Prostate gland (tissue), 2 donors: ENCODE measurements around the gene SLC17A1. TPM values are rescaled to one million over a fixed set of nuclear protein-coding genes. Genes with fewer than 3 reads are reported as not detected.

Experiments
- DNase-seq: peaks from one replicate; pipeline ENCODE4 v3.0.0-alpha.2; 2019; ENCODE audit warnings: low spot score
- H3K27ac ChIP-seq, 2 donors: fragments of 200-600 bp; sonication (generic); 2 replicates each; pipeline ENCODE4 v1.5.1; 2017 to 2019
- H3K27me3 ChIP-seq: fragments of 200-600 bp; sonication (generic); replicated peaks from 2 replicates; pipeline ENCODE4 v1.5.1; 2019; ENCODE audit not compliant: insufficient read depth
- H3K36me3 ChIP-seq, 2 donors: fragments of 200-600 bp; sonication (generic); 1 replicate in 1 of 2; 2 replicates in 1 of 2; pipeline versions ENCODE4 v1.5.1 to v1.8.1; 2017 to 2019
- H3K4me1 ChIP-seq: fragments of 200-600 bp; sonication (generic); replicated peaks from 2 replicates; pipeline ENCODE4 v1.5.1; 2019
- H3K4me3 ChIP-seq, 2 donors: fragments of 200-600 bp; sonication (generic); 2 replicates each; pipeline ENCODE4 v1.5.1; 2017 to 2019
- H3K9me3 ChIP-seq: fragments of 200-600 bp; sonication (generic); 2 replicates; pipeline ENCODE4 v1.5.1; 2017
- POLR2A ChIP-seq: fragments of 450-650 bp; IDR thresholded peaks from one replicate; pipeline ENCODE4 v1.6.1; 2016; ENCODE audit warnings: antibody characterized with exemption, mild to moderate bottlenecking
- POLR2AphosphoS5 ChIP-seq: sonication (generic); formaldehyde crosslinking; IDR thresholded peaks from one replicate; pipeline ENCODE4 v1.6.1; 2017; ENCODE audit warnings: antibody characterized with exemption
- WGBS: methylation state at CpG from one replicate; pipeline ENCODE4 v1.1.5; 2018; 5-methylcytosine and 5-hydroxymethylcytosine counted together
- intact Hi-C: fragments of 100-400 bp; cut with DNase I; formaldehyde crosslinking; loops from one replicate; pipeline ENCODE4 v1.14.2; 2022
- total RNA-seq, 2 donors: library from RNA; depleted of rRNA; stranded (reverse); fragments of >200 nt; gene quantifications; one replicate each; pipeline ENCODE4 v1.1.0, GENCODE V29; 2016
- TF ChIP-seq, protein P1 (sequence below), 4 experiments: fragments of 200-600 bp in 2 of 4; fragments of 450-650 bp in 2 of 4; sonication (generic) in 2 of 4; IDR thresholded peaks; 1 replicate in 3 of 4; 2 replicates in 1 of 4; pipeline ENCODE4 v1.5.1; 2016 to 2019; ENCODE audit warnings: antibody characterized with exemption in 4 of 4, mild to moderate bottlenecking in 2 of 4, moderate library complexity in 2 of 4

The SLC17A1 gene, protein sequence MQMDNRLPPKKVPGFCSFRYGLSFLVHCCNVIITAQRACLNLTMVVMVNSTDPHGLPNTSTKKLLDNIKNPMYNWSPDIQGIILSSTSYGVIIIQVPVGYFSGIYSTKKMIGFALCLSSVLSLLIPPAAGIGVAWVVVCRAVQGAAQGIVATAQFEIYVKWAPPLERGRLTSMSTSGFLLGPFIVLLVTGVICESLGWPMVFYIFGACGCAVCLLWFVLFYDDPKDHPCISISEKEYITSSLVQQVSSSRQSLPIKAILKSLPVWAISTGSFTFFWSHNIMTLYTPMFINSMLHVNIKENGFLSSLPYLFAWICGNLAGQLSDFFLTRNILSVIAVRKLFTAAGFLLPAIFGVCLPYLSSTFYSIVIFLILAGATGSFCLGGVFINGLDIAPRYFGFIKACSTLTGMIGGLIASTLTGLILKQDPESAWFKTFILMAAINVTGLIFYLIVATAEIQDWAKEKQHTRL
- total RNA-seq: under 1 TPM in 1 of 2 donors, not detected in 1; 0.51 TPM

DNA sequence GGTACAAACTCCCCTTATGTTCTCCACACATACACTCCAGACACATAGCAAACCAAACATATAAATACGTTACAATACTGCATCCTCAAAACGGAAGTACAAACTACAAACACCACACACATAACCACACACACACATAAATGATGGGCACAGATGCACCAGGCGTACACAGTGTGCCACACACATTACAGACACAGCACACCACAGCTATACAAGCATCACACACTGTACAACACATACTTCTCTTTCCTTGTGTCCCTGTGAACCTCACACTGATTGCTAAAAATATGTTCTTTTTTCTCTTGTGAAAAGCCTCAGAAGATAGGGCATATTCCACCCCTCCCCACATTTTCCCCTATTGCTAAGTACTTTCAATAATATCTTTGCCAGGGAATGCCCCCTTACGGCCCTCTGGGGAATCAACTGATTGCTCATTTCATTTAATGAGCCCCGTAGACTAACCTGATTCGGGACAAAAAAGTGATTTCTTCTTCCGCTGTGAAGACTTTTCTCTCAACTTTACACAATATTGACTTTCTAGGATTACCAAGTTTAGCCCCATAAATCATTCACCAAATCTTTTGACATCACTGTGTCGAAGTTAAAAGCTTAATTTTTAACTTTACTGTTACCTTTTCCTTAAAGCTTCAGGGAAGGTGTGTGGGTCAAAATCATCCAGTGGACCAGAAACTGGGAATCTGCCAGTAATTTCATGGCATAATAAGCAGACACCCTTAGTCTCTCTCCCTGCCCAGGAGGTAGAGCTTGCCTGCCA lies at the start of gene SLC17A1:
Gene SLC17A1, minus strand, starts transcription at position 521 of the 775 bp plus-strand sequence. CDS start 1,495 bp downstream, outside the sequence.
- Histone ChIP-seq H3K4me1 (no peaks in the 10 kb centered on the region), H3K36me3 (no peaks in the 10 kb centered on the region), H3K27ac (no peak within 1 kb of the TSS), H3K9me3 (no peaks in the 10 kb centered on the region), H3K4me3 (no peak within 1 kb of the TSS), H3K27me3 (no peaks in the 10 kb centered on the region)
- DNase-seq: no peak
- intact Hi-C loops: no loop called here
- 39% methylated on average over 8 of the region's 8 CpGs for WGBS
- no peak for TF ChIP-seq POLR2AphosphoS5
- TF ChIP-seq, protein P1, sequence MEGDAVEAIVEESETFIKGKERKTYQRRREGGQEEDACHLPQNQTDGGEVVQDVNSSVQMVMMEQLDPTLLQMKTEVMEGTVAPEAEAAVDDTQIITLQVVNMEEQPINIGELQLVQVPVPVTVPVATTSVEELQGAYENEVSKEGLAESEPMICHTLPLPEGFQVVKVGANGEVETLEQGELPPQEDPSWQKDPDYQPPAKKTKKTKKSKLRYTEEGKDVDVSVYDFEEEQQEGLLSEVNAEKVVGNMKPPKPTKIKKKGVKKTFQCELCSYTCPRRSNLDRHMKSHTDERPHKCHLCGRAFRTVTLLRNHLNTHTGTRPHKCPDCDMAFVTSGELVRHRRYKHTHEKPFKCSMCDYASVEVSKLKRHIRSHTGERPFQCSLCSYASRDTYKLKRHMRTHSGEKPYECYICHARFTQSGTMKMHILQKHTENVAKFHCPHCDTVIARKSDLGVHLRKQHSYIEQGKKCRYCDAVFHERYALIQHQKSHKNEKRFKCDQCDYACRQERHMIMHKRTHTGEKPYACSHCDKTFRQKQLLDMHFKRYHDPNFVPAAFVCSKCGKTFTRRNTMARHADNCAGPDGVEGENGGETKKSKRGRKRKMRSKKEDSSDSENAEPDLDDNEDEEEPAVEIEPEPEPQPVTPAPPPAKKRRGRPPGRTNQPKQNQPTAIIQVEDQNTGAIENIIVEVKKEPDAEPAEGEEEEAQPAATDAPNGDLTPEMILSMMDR (IDR thresholded peaks at IDR 0.05): no peak
- TF ChIP-seq POLR2A: no peak

DNA sequence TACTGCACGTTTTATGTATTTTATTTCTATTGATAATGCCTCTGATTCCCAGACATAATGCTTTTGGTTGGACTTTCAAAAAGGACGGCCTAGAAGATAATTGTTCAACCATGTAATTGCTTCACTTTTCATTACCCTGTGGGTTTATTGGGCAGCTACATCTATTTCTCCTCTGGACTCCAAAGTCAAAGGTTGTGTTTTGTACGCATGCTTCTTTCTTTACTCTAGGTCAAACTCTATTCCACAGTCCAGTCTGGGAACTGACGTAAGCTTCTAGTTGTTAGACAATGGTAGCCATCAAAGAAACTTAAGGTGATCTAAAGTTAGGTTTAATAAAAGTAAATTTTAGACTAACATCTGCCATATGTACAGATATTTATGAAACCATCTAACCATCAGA lies 48.7 kb upstream of the SLC17A1 start:
- 94% methylated on average over 4 of the region's 4 CpGs for WGBS
- no peak for DNase-seq
- TF ChIP-seq POLR2A: no peak
- TF ChIP-seq POLR2AphosphoS5: no peak
- TF ChIP-seq, protein P1 (IDR thresholded peaks at IDR 0.05): no peak
- no peaks in the 10 kb centered on the region for H3K4me1 ChIP-seq
- no peaks in the 10 kb centered on the region for H3K27me3 ChIP-seq
- H3K36me3 ChIP-seq: no peaks in the 10 kb centered on the region
- H3K27ac ChIP-seq: no peak overlapping the region
- intact Hi-C loops: no loop called here
- no peak overlapping the region for H3K4me3 ChIP-seq
- no peaks in the 10 kb centered on the region for H3K9me3 ChIP-seq

DNA sequence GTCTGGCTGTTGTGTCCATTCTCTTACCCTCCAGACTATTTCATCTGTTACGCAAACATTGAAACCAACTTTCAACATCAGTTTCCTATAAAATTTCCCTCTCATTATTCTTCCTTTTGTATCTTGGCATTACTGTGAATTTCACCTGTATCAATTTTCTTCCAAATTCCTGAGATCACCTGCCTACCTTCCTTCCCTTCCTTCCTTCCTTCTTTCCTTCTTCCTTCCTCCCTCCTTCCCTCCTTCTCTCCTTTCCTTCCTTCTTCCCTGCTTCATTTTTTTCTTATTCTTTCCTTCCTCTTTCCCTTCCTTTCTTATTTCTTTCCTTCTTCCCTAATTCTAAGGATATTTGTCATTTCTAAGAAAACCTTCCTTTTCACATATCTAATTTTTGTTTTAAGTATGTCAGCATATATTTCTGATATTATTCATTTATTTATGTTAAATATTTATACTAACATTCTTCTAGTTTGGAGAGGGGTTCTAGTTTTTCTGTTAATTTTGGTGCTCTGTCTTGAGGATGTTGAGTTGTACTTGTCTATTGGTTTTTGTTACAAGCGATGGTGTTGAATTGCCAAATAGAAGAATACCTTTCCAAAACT lies 47.0 kb upstream of the SLC17A1 start:
- intact Hi-C loops: no loop called here
- TF ChIP-seq POLR2AphosphoS5: no peak
- TF ChIP-seq, protein P1 (IDR thresholded peaks at IDR 0.05): no peak
- no peak overlapping the region for H3K27ac ChIP-seq
- 100% methylated on average over 2 of the region's 2 CpGs for WGBS
- H3K4me1 ChIP-seq: no peaks in the 10 kb centered on the region
- DNase-seq: no peak
- H3K27me3 ChIP-seq: no peaks in the 10 kb centered on the region
- H3K9me3 ChIP-seq: no peaks in the 10 kb centered on the region
- no peaks in the 10 kb centered on the region for H3K36me3 ChIP-seq
- H3K4me3 ChIP-seq: no peak overlapping the region

DNA sequence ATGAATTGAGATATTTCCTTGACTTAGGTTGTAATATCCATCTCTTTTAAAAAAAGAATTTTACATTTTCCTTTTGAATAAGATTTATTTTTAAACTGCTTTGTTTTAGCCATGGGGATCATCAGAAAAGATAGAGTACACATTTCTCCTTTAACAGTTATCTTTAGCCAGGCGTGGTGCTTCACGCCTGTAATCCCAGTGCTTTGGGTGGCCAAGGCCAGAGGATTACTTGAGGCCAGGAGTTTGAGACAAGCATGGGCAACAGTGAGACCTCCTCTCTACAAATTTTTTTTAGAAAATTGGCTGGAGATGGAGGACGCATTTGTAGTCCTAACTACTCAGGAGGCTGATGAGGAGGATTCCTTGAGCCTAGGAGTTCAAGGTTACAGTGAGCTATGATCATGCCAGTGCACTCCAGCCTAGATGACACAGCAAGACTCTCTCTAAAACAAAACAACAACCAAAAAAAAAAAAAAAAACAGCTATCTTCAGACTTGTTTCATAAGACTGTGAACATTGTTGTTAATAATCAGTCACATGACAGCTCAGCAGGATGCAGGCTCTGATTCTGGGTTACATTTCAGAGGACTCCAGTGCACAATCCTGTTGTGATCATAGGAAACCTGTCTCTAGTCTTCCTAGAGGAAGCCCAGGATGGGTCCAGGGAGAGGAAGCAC lies 44.2 kb upstream of the SLC17A1 start:
- Histone ChIP-seq H3K9me3 (no peaks in the 10 kb centered on the region), H3K27ac (no peak overlapping the region), H3K4me3 (no peak overlapping the region), H3K36me3 (no peaks in the 10 kb centered on the region), H3K27me3 (no peaks in the 10 kb centered on the region), H3K4me1 (no peaks in the 10 kb centered on the region)
- intact Hi-C loops: no loop called here
- no peak for DNase-seq
- TF ChIP-seq POLR2AphosphoS5 (no peak), POLR2A (no peak)
- TF ChIP-seq, protein P1 (IDR thresholded peaks at IDR 0.05): no peak
- WGBS: 94% methylated on average over 3 of the region's 3 CpGs
